Measurements from ENCODE around the gene UBALD1.

DNA sequence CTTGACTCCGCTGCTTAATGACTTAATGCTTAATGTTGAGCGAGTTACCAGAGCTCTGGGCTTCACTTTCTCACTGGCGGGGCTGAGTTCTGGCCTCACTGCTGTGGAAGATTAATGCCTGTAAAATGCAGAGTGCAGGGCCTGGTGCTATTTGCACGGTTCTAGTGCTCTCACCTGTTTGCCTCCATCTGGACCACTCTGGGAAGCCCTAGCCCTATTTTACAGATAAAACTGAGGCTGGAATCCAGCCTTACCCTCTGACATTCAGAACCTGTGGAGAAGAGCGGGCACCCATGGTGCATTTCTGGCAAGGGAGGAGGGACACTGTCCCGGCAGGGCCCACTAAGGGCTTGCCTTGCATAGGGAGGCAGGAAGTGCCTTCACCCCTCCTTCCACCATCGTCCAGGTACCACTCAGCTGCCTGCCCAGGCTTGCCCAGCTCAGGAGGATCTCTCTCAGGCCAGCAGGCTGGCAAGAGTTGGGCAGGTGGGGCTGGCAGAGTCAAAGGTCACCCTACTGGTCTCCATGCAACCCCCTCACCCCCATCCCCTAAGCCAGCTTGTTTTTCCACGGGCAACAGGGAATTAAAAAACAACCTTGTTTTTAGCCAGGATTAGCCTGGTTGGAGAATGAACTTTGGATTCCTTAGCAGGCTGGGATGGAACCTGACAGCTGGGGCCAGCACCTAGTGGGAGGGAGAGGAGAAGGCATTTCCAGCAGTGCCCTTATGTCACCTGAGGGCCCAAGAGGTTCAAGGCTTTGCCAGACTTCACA is 4.1 kb upstream of the UBALD1 start:
- no peak for TF ChIP-seq CEBPB (IDR thresholded peaks at IDR 0.05; ENCODE audit: borderline replicate concordance in 1 of 2, low read depth in 2 of 2, low read length in 2 of 2)
- no peak for TF ChIP-seq POLR2AphosphoS5 (IDR thresholded peaks at IDR 0.05; ENCODE audit: low read length)
- TF ChIP-seq NFIC (IDR thresholded peaks at IDR 0.05; ENCODE audit: low read depth, low read length) = no peak
- no peak for TF ChIP-seq RAD51 (IDR thresholded peaks at IDR 0.05)
- no peak for TF ChIP-seq CBX5 (IDR thresholded peaks at IDR 0.05; ENCODE audit: low read depth)
- TF ChIP-seq BHLHE40 (IDR thresholded peaks at IDR 0.05; ENCODE audit: borderline replicate concordance in 1 of 2, low read depth in 2 of 2, low read length in 1 of 2) = no peak
- no peak for TF ChIP-seq FOS (IDR thresholded peaks at IDR 0.05; ENCODE audit: borderline replicate concordance, extremely low read depth, insufficient read length)
- TF ChIP-seq RFX5 (IDR thresholded peaks at IDR 0.05; ENCODE audit: low read depth, low read length) = no peak
- no peak for TF ChIP-seq MXI1 (IDR thresholded peaks at IDR 0.05; ENCODE audit: low read depth, low read length)
- TF ChIP-seq, protein P1, sequence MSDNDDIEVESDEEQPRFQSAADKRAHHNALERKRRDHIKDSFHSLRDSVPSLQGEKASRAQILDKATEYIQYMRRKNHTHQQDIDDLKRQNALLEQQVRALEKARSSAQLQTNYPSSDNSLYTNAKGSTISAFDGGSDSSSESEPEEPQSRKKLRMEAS (IDR thresholded peaks at IDR 0.05; ENCODE audit: low read depth, low read length) = no peak
- TF ChIP-seq FOXM1 (IDR thresholded peaks at IDR 0.05; ENCODE audit: low read depth, low read length) = no peak
- no peak for TF ChIP-seq NFYB (IDR thresholded peaks at IDR 0.05; ENCODE audit: insufficient read depth, low read depth, low read length)

Measured in GM12878 (cell line).